ENCODE measurements around the gene PRKG1. TPM values are rescaled to one million over a fixed set of nuclear protein-coding genes. Genes with fewer than 3 reads are reported as not detected.
"Not testable (repeated sequence)": the region's sequence is repeated elsewhere in the genome, so short reads cannot be mapped to it uniquely, and the experiment has no call there.

The PRKG1 gene
- total and polyA plus RNA-seq, 2 experiments from 2014 or later = 10.7 to 21.8 TPM

- no peak for TF ChIP-seq EZH2phosphoT487 (IDR thresholded peaks at IDR 0.05; ENCODE audit: insufficient read depth, low read depth)
- no peak for TF ChIP-seq EZH2 (IDR thresholded peaks at IDR 0.05; ENCODE audit: insufficient read depth, poor library complexity, severe bottlenecking)
- Histone ChIP-seq H4K20me1 (ENCODE audit: insufficient read depth) (no peaks in the 10 kb centered on the region), H2AFZ (no peak overlapping the region), H3F3A (ENCODE audit: insufficient read depth) (no peaks in the 10 kb centered on the region; the same call in 1 of the 2 replicates), H3K27ac (no peak overlapping the region), H3K4me2 (ENCODE audit: unreplicated experiment) (no peak overlapping the region), H3K4me1 (ENCODE audit: insufficient read depth) (peaks cover 20% of the 10 kb centered on the region), H3K9ac (no peak overlapping the region), H3K9me3 (ENCODE audit: low read depth) (no peaks in the 10 kb centered on the region), H3K4me3 (no peak overlapping the region), H3K79me2 (ENCODE audit: insufficient read depth) (no peaks in the 10 kb centered on the region), H3K27me3 (replicated peaks; ENCODE audit: insufficient read depth) (no peaks in the 10 kb centered on the region), H3K9me2 (ENCODE audit: insufficient read depth) (no peaks in the 10 kb centered on the region), H3K36me3 (ENCODE audit: low read depth) (no peaks in the 10 kb centered on the region)
- 89 to 90% methylated on average over 6 of the region's 6 CpGs for WGBS, 2 experiments (ENCODE audit: low coverage in 1 of 2, low lambda C conversion rate in 2 of 2, missing lambda C conversion rate in 2 of 2)
- no peak for DNase-seq
- in situ Hi-C loops (cut with MboI) = no loop called here
These were observed 958.7 kb downstream of the PRKG1 start for GRCh38 chr10:52032681-52033629.

GRCh38 chr10:52039002-52039793, 964.9 kb downstream of the PRKG1 start:
- H3K27me3 ChIP-seq (replicated peaks; ENCODE audit: insufficient read depth); H3K4me2 ChIP-seq (ENCODE audit: unreplicated experiment); H2AFZ ChIP-seq; H3K4me1 ChIP-seq (ENCODE audit: insufficient read depth); H3K27ac ChIP-seq; H3K79me2 ChIP-seq (ENCODE audit: insufficient read depth); H3K9me3 ChIP-seq (ENCODE audit: low read depth); H4K20me1 ChIP-seq (ENCODE audit: insufficient read depth); H3K4me3 ChIP-seq; H3K9me2 ChIP-seq (ENCODE audit: insufficient read depth); H3F3A ChIP-seq (ENCODE audit: insufficient read depth); H3K36me3 ChIP-seq (ENCODE audit: low read depth); H3K9ac ChIP-seq; DNase-seq; in situ Hi-C loops (cut with MboI): not testable (repeated sequence)
- 87 to 91% methylated on average over 15 of the region's 15 CpGs for whole genome bisulfite sequencing, 2 experiments (ENCODE audit: low coverage in 1 of 2, low lambda C conversion rate in 2 of 2, missing lambda C conversion rate in 2 of 2)

- Histone ChIP-seq H3K4me1 (ENCODE audit: insufficient read depth) (no peaks in the 10 kb centered on the region), H2AFZ (no peak overlapping the region), H3K27me3 (replicated peaks; ENCODE audit: insufficient read depth) (no peaks in the 10 kb centered on the region), H3K4me3 (no peak overlapping the region), H4K20me1 (ENCODE audit: insufficient read depth) (no peaks in the 10 kb centered on the region), H3K79me2 (ENCODE audit: insufficient read depth) (no peaks in the 10 kb centered on the region), H3K4me2 (ENCODE audit: unreplicated experiment) (no peak overlapping the region), H3K9me3 (ENCODE audit: low read depth) (no peaks in the 10 kb centered on the region), H3K36me3 (ENCODE audit: low read depth) (no peaks in the 10 kb centered on the region), H3F3A (ENCODE audit: insufficient read depth) (no peaks in the 10 kb centered on the region), H3K9ac (no peak overlapping the region), H3K27ac (no peak overlapping the region), H3K9me2 (ENCODE audit: insufficient read depth) (no peaks in the 10 kb centered on the region)
- TF ChIP-seq EZH2 (IDR thresholded peaks at IDR 0.05; ENCODE audit: insufficient read depth, poor library complexity, severe bottlenecking) (no peak), EZH2phosphoT487 (IDR thresholded peaks at IDR 0.05; ENCODE audit: insufficient read depth, low read depth) (no peak)
- 73 to 84% methylated on average over 2 of the region's 2 CpGs for WGBS, 2 experiments (ENCODE audit: low coverage in 1 of 2, low lambda C conversion rate in 2 of 2, missing lambda C conversion rate in 2 of 2)
- in situ Hi-C loops (cut with MboI) = no loop called here
- DNase-seq = no peak
These were observed 966.2 kb downstream of the PRKG1 start for GRCh38 chr10:52040486-52040885.

DNA sequence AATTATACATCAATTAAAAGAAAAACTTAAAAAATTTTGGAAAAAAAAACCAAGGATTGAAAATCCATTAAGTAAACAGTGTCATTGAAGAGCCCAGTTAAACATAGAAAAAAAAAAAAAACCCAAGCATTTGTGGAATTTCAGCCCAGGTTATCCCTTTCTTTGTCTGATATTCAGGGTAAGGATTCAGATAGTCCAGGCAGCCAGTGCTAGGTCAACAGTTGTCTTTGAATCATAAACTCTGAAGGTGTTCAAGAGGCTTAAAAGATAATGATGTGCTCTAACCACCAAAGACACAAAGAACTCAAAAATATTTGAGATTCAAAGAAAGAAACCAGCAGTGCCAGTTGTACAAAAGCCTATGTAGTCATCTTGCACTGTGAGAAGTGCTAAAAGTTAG, 969.5 kb downstream of the PRKG1 start:
- Histone ChIP-seq H3K27me3 (replicated peaks; ENCODE audit: insufficient read depth) (no peaks in the 10 kb centered on the region), H3K9me2 (ENCODE audit: insufficient read depth) (no peaks in the 10 kb centered on the region), H3K9ac (no peak overlapping the region), H3F3A (ENCODE audit: insufficient read depth) (no peaks in the 10 kb centered on the region), H3K79me2 (ENCODE audit: insufficient read depth) (no peaks in the 10 kb centered on the region), H3K36me3 (ENCODE audit: low read depth) (no peaks in the 10 kb centered on the region), H3K4me2 (ENCODE audit: unreplicated experiment) (no peak overlapping the region), H4K20me1 (ENCODE audit: insufficient read depth) (no peaks in the 10 kb centered on the region), H3K4me3 (no peak overlapping the region), H3K4me1 (ENCODE audit: insufficient read depth) (no peaks in the 10 kb centered on the region), H2AFZ (no peak overlapping the region), H3K9me3 (ENCODE audit: low read depth) (no peaks in the 10 kb centered on the region), H3K27ac (no peak overlapping the region)
- no peak for TF ChIP-seq EZH2 (IDR thresholded peaks at IDR 0.05; ENCODE audit: insufficient read depth, poor library complexity, severe bottlenecking)
- TF ChIP-seq EZH2phosphoT487 (IDR thresholded peaks at IDR 0.05; ENCODE audit: insufficient read depth, low read depth) = no peak
- DNase-seq = no peak
- in situ Hi-C loops (cut with MboI) = no loop called here

All from GM23248 (cell line).